NB4 (cell line): ENCODE data around the gene NRSN1.

ENCODE experiments used
- DNase-seq: peaks from one replicate; pipeline ENCODE4 v3.0.0; 2010; ENCODE audit warnings: low read depth
- H3K4me3 ChIP-seq: one replicate; pipeline ENCODE4 v1.5.1; 2011; ENCODE audit warnings: mild to moderate bottlenecking, low read depth, low read length, moderate library complexity
- MYC ChIP-seq: IDR thresholded peaks from 2 replicates; pipeline ENCODE4 v1.6.1; 2011; ENCODE audit warnings: low read depth, low read length
- POLR2A ChIP-seq: IDR thresholded peaks from 2 replicates; pipeline ENCODE4 v1.6.1; 2011; ENCODE audit warnings: mild to moderate bottlenecking; ENCODE audit not compliant: insufficient read length; ENCODE audit errors: extremely low read depth
- TF ChIP-seq, protein P1 (sequence below): IDR thresholded peaks from one replicate; pipeline ENCODE4 v1.5.1; 2012; ENCODE audit warnings: low read depth, low read length
- TF ChIP-seq, protein P2 (sequence below): IDR thresholded peaks from 2 replicates; pipeline ENCODE4 v1.6.1; 2011; ENCODE audit warnings: low read depth, low read length

NRSN1 gene

DNA sequence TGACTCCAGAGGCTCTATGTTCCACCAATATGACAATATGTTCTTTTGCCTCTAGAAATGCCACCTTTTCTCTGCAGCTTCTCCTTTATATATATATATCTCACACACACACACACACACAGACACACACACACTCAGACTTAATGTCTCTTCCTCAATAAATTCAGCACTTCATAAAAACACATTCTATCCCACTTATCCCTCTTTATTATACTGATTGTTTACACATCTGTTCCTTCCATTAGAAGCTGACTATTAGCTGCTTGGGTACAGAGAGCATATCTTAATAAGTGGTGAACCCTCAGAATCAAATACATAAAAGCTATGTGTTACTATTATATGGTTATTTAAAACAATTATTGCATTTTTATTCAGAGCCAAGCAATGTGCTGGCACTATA, 23.3 kb downstream of the NRSN1 start:
- DNase-seq: no peak
- H3K4me3 ChIP-seq: no peak overlapping the region
- TF ChIP-seq, protein P1, sequence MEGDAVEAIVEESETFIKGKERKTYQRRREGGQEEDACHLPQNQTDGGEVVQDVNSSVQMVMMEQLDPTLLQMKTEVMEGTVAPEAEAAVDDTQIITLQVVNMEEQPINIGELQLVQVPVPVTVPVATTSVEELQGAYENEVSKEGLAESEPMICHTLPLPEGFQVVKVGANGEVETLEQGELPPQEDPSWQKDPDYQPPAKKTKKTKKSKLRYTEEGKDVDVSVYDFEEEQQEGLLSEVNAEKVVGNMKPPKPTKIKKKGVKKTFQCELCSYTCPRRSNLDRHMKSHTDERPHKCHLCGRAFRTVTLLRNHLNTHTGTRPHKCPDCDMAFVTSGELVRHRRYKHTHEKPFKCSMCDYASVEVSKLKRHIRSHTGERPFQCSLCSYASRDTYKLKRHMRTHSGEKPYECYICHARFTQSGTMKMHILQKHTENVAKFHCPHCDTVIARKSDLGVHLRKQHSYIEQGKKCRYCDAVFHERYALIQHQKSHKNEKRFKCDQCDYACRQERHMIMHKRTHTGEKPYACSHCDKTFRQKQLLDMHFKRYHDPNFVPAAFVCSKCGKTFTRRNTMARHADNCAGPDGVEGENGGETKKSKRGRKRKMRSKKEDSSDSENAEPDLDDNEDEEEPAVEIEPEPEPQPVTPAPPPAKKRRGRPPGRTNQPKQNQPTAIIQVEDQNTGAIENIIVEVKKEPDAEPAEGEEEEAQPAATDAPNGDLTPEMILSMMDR: no peak
- TF ChIP-seq MYC: no peak
- TF ChIP-seq POLR2A: no peak
- TF ChIP-seq, protein P2, sequence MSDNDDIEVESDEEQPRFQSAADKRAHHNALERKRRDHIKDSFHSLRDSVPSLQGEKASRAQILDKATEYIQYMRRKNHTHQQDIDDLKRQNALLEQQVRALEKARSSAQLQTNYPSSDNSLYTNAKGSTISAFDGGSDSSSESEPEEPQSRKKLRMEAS: no peak

DNA sequence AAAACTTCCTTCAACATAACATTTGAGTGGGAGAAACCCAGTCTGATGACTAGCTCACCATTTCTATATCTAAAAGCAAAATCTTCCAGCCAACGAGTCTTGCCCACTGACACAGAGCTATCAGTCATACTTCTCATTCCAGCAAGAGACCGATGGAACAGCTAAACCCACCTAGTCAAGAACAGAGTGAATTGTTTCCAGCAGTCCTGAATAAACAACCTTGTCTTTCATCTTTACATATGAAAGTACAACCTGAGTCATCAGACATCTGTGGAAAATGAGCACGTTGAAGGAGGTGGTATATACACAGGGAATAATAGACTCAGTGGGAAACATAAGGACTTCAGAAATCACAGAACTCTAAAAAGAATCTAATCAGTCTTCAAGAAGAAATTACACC, 23.8 kb downstream of the NRSN1 start:
- no peak for DNase-seq
- TF ChIP-seq MYC (no peak), POLR2A (no peak)
- TF ChIP-seq, protein P1: no peak
- TF ChIP-seq, protein P2: no peak
- no peak overlapping the region for H3K4me3 ChIP-seq

DNA sequence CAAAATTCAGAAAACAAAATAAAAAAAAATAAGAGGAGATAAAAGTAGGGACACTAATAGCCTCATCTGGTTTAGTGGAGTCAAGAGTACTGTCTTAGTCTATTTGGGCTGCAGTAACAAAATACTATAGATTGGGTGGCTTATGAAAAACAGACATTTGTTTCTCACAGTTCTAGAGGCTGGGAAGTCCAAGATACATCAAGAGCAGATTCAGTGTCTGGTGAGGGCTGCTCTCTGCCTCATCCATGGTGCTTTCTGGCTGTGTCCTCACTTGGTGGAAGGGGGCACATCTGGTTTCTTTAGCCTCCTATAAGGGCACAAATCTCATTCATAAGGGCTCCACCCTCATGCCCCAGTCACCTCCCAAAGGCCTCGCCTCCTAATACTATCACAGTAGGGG, 26.0 kb downstream of the NRSN1 start:
- no peak overlapping the region for H3K4me3 ChIP-seq
- TF ChIP-seq MYC (no peak), POLR2A (no peak)
- TF ChIP-seq, protein P2: no peak
- TF ChIP-seq, protein P1: no peak
- DNase-seq: no peak

DNA sequence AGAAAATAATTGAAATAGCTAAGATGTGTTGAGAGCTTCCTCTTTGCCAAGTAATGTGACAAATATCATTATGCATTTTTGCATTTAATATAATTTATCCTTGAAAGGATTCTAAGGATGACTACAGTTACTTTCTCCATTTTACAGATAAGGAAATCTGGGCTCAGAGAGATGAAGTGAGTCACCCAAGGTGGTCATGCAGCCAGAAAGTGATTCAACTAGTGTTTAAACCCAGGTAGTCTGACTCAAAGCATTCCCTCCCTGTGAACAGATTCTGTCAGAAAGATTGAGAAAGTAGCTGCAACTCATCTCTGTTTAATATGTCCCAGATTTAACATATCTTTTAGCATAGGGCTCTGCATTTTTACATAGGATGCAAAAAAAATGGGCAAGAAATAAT, 28.1 kb downstream of the NRSN1 start:
- TF ChIP-seq MYC: no peak
- TF ChIP-seq, protein P2: no peak
- DNase-seq: no peak

DNA sequence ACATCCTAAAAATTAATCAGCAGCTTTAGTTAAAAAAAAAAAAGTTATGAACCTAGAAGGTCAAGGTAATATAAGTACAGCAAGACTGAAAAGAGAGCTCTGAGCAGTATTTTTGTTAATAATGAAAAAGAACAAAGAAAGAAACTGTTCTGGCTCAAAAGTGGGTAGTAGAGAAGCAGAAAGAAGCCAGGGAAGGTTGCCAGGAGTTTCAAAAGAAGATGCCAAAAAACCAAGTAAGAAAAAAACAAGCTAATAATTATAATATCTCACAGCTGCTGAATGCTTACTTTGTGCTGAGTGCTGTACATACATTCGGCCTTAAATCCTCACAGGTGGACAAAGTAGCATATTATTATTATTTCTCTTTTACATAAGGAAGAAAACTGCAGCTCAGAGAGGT, 31.9 kb downstream of the NRSN1 start:
- no peak overlapping the region for H3K4me3 ChIP-seq
- TF ChIP-seq, protein P1: no peak
- TF ChIP-seq, protein P2: no peak
- TF ChIP-seq MYC (no peak), POLR2A (no peak)
- DNase-seq: no peak

More for the DNA sequence above, 28.1 kb downstream of the NRSN1 start:
- no peak overlapping the region for H3K4me3 ChIP-seq

DNA sequence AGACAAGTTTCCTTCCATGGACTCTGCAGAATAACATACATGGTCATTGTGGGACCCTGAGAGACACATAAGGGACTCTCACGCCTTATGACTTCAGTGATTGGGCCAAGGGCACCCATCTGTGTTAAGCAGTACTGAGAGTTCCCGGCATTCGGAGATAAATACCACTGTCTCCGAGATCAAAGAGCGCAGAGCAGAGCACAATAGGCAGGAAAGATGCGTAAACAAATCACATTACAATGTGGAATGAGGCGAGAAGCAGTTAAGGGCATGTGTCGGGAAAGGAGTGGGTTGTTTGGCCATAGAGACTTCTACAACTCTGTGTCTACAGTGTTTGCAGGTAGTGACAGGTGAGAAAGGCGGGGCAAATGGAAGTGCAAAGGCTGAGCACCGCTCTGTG, 57.6 kb downstream of the NRSN1 start:
- no peak overlapping the region for H3K4me3 ChIP-seq
- no peak for TF ChIP-seq MYC
- TF ChIP-seq, protein P2: no peak
- no peak for DNase-seq

DNA sequence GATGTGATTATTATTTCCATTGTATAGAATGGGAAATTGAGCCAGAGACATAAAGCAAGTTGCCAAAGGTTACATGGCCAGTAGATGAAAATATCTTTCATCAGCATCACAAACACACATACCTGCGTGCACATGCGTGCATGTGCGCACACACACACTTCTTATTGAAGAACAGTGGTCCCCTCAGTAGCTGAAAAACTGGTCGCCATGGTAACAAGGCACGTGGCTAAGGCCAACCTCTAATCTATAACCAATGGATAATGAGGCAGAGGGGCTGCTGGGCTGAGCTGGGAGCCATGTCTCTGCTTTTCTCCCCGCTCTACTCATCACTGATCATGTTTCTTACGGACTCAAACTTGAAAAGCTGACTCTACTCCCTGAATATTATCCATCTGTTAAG, 60.3 kb downstream of the NRSN1 start:
- TF ChIP-seq POLR2A (no peak), MYC (no peak)
- TF ChIP-seq, protein P1: no peak
- TF ChIP-seq, protein P2: no peak
- no peak overlapping the region for H3K4me3 ChIP-seq
- no peak for DNase-seq
